ENCODE data around the gene MTA3.

MTA3 gene

GRCh38 chr2:42712934-42713333 lies 144.5 kb downstream of the MTA3 start:
- FAIRE-seq (no peak), DNase-seq (ENCODE audit: insufficient read length, low spot score) (no peak)
- TF ChIP-seq CTCF (IDR thresholded peaks at IDR 0.05; ENCODE audit: insufficient read depth, missing control alignments), result no peak

- FAIRE-seq, result no peak
- no peak for TF ChIP-seq CTCF (IDR thresholded peaks at IDR 0.05; ENCODE audit: insufficient read depth, missing control alignments)
- DNase-seq (ENCODE audit: insufficient read length, low spot score), result no peak
Measured at GRCh38 chr2:42713920-42714319, 145.5 kb downstream of the MTA3 start.

- TF ChIP-seq CTCF (IDR thresholded peaks at IDR 0.05; ENCODE audit: insufficient read depth, missing control alignments), result no peak
- FAIRE-seq (no peak), DNase-seq (ENCODE audit: insufficient read length, low spot score) (no peak)
Measured at GRCh38 chr2:42714686-42715085, 146.3 kb downstream of the MTA3 start.

GRCh38 chr2:42721898-42722297 lies 153.5 kb downstream of the MTA3 start:
- DNase-seq (ENCODE audit: insufficient read length, low spot score) (no peak), FAIRE-seq (no peak)
- TF ChIP-seq CTCF (IDR thresholded peaks at IDR 0.05; ENCODE audit: insufficient read depth, missing control alignments), result no peak

GRCh38 chr2:42722320-42723190 lies 154.1 kb downstream of the MTA3 start:
- FAIRE-seq (no peak), DNase-seq (ENCODE audit: insufficient read length, low spot score) (no peak)
- no peak for TF ChIP-seq CTCF (IDR thresholded peaks at IDR 0.05; ENCODE audit: insufficient read depth, missing control alignments)

GRCh38 chr2:42723465-42723864 lies 155.0 kb downstream of the MTA3 start:
- no peak for FAIRE-seq
- no peak for TF ChIP-seq CTCF (IDR thresholded peaks at IDR 0.05; ENCODE audit: insufficient read depth, missing control alignments)
- no peak for DNase-seq (ENCODE audit: insufficient read length, low spot score)

- no peak for FAIRE-seq
- TF ChIP-seq CTCF (IDR thresholded peaks at IDR 0.05; ENCODE audit: insufficient read depth, missing control alignments), result no peak
Measured at GRCh38 chr2:42724886-42725285, 156.5 kb downstream of the MTA3 start.

More at GRCh38 chr2:42724886-42725285, 156.5 kb downstream of the MTA3 start:
- no peak for DNase-seq (ENCODE audit: insufficient read length, low spot score)
